T-helper 1 cell treated with Interleukin-12 subunit alpha and Interleukin-12 subunit beta and Interleukin-4 antibody, amounts not matched to agents 30 μg/mL and 1 μg/mL, for 36 hours (primary cell): ENCODE results near the gene GAB4.

Experiments used
- H3K27ac Mint-ChIP-seq: one replicate; pipeline ENCODE4 v1.8.0; 2021; ENCODE audit warnings: mild to moderate bottlenecking, mixed read lengths
- H3K27me3 Mint-ChIP-seq: one replicate; pipeline ENCODE4 v1.8.0; 2021; ENCODE audit warnings: low read depth, mixed read lengths
- H3K36me3 Mint-ChIP-seq: one replicate; pipeline ENCODE4 v1.8.0; 2021; ENCODE audit warnings: low read depth, mixed read lengths
- H3K4me1 Mint-ChIP-seq: one replicate; pipeline ENCODE4 v1.8.0; 2021; ENCODE audit warnings: low read depth, mixed read lengths
- H3K4me3 Mint-ChIP-seq: one replicate; pipeline ENCODE4 v1.8.0; 2021; ENCODE audit warnings: mild to moderate bottlenecking, moderate library complexity, mixed read lengths
- H3K9me3 Mint-ChIP-seq: one replicate; pipeline ENCODE4 v1.8.0; 2021; ENCODE audit warnings: mixed read lengths

GAB4 gene

DNA sequence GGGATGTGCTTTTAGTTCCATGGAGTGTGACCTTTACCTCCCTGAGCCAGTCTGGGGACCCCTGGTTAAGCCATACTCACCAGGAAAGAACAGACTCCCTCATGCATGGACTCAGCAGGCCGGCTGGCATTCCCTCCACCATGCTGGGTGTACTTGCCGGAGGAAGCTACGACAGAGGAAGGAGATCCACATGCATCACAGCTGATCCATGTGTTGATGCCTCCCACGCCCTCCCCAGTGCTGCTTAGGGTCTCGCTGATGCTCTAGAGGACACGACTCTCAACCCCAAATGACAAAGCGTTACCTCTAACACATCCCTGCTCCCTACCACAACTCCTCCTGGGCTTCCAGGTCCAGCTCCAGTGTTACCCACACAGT lies 39.8 kb downstream of the GAB4 start:
- Mint-ChIP-seq H3K27me3 (peaks cover 3% of the 10 kb centered on the region), H3K4me3 (no peak overlapping the region), H3K27ac (no peak overlapping the region), H3K9me3 (no peaks in the 10 kb centered on the region), H3K4me1 (peaks cover 5% of the 10 kb centered on the region), H3K36me3 (no peaks in the 10 kb centered on the region)

DNA sequence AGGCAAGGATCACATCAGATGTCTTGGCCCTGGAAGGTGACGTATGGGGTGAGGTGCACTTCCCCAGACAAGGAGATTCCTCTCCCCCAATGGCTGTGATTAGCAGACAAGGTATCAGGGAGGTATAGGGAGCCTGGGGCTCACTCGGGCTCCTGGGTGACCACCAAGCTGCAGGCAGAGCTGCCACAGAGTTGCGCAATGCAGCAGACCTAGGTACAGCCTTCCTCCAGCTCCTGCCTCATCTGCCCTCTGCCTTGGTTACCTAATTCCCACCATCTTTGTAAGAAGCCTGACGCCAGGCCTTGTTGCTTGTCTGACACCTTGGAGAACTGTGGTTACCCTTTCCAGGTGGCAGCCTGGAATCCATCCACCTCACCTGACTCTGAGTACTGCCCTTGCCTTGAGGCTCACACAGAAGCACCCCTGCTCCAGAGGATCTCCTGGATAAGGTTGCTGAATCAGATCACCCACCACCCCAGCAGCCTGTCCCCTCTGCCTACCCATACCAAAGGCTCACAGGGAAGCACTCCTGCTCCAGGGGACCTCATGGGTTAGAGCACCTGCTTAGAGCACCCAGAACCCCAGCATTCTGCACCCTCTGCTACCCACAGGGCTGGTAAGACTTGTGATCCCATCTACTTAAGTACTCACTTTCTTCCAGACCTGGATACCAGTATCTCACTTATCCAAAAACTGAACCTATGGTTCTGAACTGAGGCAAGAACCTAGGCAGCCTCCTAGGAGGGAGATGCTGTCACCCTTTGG lies 40.4 kb downstream of the GAB4 start:
- H3K27ac Mint-ChIP-seq: no peak overlapping the region
- H3K4me3 Mint-ChIP-seq: no peak overlapping the region

DNA sequence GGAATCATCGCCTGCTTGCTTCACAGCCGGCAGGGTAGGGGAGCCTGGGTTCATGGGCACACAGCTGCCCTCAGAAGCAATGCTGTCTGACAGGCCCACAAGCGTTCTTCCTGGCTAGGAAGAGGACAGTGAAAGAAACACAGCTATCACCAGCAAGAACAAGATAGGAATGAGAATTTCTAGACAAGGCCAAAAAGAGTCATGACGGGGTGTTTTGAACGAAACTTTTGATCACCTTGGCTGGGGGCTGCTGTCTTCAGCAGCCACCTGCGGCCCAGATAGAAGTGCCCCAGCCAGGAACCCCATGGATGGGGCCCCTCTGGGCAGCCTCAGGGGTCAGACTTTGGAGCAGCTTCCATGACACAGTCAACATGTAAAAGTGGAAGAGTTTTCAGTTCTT lies 41.8 kb downstream of the GAB4 start:
- Mint-ChIP-seq H3K27ac (no peak overlapping the region), H3K4me3 (no peak overlapping the region)

More for the DNA sequence above, 40.4 kb downstream of the GAB4 start:
- peaks cover 3% of the 10 kb centered on the region for H3K27me3 Mint-ChIP-seq
- H3K9me3 Mint-ChIP-seq: no peaks in the 10 kb centered on the region
- H3K4me1 Mint-ChIP-seq: peaks cover 5% of the 10 kb centered on the region
- no peaks in the 10 kb centered on the region for H3K36me3 Mint-ChIP-seq

DNA sequence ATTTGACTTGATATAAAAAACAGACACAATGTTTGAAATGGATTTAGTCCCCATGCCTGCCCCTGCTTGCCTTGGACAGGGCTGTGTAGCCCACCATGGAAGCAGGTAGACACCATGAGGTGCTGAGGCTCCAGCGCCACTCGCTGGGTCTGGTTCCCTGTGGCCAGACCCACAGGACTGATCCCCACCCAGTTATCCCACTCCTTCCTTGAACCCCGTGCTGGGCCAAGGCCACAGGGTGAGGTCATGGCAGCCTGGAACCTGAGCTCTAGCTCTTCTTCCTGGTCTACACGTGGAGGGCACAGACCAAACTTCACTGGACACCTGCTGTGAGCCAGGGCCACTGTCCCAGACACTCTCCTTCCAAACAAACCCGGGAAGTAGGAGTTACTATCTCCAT lies 42.5 kb downstream of the GAB4 start:
- Mint-ChIP-seq H3K9me3 (no peaks in the 10 kb centered on the region), H3K4me3 (no peak overlapping the region), H3K36me3 (no peaks in the 10 kb centered on the region), H3K4me1 (peaks cover 5% of the 10 kb centered on the region), H3K27me3 (no peaks in the 10 kb centered on the region), H3K27ac (no peak overlapping the region)

More for the DNA sequence above, 41.8 kb downstream of the GAB4 start:
- Mint-ChIP-seq H3K27me3 (no peaks in the 10 kb centered on the region), H3K4me1 (peaks cover 5% of the 10 kb centered on the region), H3K9me3 (no peaks in the 10 kb centered on the region), H3K36me3 (no peaks in the 10 kb centered on the region)

DNA sequence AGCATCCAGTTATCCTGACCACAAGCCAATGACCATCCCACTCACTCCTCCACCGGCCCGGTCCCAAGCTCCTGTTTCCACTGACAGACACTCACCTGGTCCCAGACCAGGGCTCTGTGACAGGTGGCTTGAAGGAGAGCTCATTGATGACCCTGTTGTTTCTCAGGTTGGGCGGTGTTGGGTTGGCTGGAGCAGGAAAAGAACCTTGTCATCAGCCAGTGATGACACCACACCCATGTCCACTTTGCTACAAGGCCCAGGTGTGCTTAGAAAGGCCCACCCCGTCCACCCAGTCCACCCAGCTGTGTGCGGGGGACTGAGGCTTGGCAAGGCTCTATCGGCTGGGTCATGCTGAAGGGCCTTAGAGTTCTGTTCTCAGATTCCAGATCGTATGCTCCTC lies 42.9 kb downstream of the GAB4 start:
- peaks cover 2% of the 10 kb centered on the region for H3K4me1 Mint-ChIP-seq
- no peaks in the 10 kb centered on the region for H3K9me3 Mint-ChIP-seq
- H3K36me3 Mint-ChIP-seq: no peaks in the 10 kb centered on the region
- H3K4me3 Mint-ChIP-seq: no peak overlapping the region
- H3K27ac Mint-ChIP-seq: no peak overlapping the region
- H3K27me3 Mint-ChIP-seq: no peaks in the 10 kb centered on the region

DNA sequence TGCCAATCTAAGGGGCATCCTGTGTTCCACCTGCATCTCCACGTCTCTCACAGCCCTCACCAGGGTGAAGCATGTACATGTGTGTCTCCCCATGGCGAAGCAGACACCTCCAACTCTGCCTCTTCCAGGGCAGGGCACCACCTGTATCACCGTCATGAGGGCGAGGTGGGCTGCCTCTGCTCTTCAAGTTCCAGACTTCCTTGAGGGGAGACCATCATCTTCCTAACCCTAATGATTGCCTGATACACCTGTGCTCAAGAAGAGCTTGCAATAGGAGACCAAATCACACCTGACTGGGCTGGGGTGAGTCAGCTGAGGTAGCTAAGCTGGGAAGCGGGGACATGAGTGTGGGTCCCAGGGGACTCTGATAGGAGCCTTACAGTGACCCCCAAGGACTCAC lies 43.7 kb downstream of the GAB4 start:
- H3K27me3 Mint-ChIP-seq: no peaks in the 10 kb centered on the region

DNA sequence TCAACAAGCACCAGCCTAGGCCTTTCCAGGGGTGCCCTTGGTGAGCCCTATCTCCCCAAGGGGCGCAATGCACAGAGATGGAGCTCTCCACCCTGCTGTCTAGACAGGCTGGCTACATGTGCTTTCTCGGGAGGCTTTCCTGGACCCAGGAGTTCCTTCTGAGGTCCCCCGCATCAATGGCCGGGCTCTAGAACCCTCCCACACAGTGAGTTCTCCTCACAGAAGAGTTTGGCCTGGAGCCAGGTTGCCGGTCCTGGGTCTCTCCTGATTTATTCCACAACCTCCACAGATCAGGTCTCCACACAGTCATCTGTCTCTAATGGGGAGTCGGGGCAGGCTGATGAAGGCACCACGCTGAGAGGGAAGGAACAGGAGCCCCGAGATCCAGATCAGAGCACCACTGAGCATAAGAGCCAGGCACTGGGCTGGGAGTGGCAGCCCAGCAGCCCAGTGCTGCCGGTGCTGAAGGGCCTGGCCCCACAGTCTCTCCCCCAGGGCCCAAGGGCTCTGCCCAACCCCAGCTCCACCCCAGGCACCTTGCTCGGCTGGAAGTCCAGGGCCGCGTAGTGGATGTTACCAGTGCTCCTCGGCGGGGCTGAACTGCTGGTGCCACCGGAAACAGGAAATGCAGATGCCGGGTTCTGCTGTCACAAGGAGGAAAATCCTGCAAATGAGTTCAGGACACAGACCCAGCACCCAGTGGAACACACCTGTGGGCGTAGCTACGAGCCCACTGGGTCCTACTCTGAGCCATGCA lies 44.7 kb downstream of the GAB4 start:
- no peak overlapping the region for H3K4me3 Mint-ChIP-seq
- no peak overlapping the region for H3K27ac Mint-ChIP-seq
- H3K36me3 Mint-ChIP-seq: no peaks in the 10 kb centered on the region
- no peaks in the 10 kb centered on the region for H3K9me3 Mint-ChIP-seq
- no peaks in the 10 kb centered on the region for H3K4me1 Mint-ChIP-seq
- no peaks in the 10 kb centered on the region for H3K27me3 Mint-ChIP-seq

More for the DNA sequence above, 43.7 kb downstream of the GAB4 start:
- Mint-ChIP-seq H3K4me3 (no peak overlapping the region), H3K4me1 (no peaks in the 10 kb centered on the region), H3K36me3 (no peaks in the 10 kb centered on the region), H3K27ac (no peak overlapping the region), H3K9me3 (no peaks in the 10 kb centered on the region)

DNA sequence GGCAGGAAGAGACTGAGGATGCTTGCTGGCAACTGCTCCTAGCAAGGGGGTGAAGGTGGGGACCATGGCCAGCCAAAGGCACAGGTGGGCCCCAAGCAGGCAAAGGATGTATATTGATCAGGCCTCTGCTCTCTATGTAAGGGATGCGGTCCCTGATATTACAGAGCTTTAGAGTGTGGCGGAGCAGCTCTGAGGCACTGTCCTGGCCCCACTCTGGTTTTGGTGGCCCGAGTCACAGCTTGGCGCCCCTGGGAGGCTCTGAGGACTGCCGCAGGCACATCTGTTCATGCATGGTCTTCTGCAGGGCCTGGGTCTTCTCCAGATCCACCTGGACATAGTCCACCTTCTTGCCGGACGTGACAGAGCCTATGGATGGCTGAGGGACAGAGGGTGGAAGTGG lies 45.5 kb downstream of the GAB4 start:
- no peaks in the 10 kb centered on the region for H3K9me3 Mint-ChIP-seq
- H3K36me3 Mint-ChIP-seq: no peaks in the 10 kb centered on the region
- no peak overlapping the region for H3K27ac Mint-ChIP-seq
- no peak overlapping the region for H3K4me3 Mint-ChIP-seq
- H3K4me1 Mint-ChIP-seq: no peaks in the 10 kb centered on the region
- H3K27me3 Mint-ChIP-seq: no peaks in the 10 kb centered on the region

DNA sequence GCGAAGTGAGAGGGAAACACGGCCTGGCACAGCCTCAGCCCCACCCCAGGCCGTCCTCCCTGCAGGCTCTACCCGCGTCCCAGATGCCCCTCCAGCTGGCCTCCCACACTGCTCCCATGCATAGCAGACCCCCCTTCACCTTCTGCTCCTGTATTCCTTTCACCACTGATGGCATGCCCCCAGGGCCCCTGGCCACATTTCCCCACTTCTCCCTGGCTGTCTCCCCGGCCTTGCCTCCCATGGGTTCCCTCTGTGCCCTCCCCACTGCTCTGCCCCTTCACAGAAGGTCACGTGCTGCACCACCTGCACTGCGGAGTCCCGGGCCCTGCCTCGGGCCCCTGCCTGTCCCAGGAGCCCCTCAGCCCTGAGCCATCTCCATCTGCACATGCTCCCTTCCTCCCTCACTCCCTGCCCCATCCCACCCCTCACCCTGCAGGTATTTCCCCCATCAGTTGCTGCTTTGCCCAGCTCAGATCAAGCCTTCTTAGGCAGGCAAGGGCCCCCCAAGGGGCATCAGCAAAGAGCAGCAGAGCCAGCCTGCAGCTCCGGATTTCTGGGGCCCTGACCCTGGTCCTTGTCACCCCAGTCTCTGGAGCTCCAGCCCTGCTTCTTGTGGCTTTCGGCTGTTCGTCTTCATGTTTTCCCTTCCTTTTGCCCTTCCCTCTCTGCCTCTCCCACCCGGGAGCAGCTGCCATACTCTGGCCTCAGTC lies 46.4 kb downstream of the GAB4 start:
- Mint-ChIP-seq H3K27me3 (no peaks in the 10 kb centered on the region), H3K9me3 (no peaks in the 10 kb centered on the region), H3K4me3 (no peak overlapping the region), H3K4me1 (no peaks in the 10 kb centered on the region), H3K36me3 (no peaks in the 10 kb centered on the region), H3K27ac (no peak overlapping the region)

DNA sequence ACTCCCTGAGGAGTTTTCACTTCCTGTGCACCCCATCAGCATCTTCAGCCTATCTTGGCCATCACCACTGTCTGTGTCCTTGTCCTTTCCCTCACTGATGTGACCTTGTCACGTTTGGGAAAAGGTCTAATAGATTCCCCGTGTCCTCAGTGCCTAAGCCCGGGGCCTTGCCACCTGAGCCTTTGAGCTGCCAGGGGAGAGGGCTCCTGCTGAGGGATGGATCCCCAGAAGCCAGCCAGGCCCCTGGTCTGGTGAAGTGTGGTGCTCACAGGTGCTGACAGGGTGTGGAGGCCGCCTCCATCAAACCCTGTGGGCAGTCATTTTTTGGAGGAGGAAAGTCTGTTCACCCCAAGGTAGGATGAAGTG lies 47.2 kb downstream of the GAB4 start:
- H3K4me1 Mint-ChIP-seq: peaks cover 2% of the 10 kb centered on the region
- H3K27ac Mint-ChIP-seq: no peak overlapping the region
- no peaks in the 10 kb centered on the region for H3K9me3 Mint-ChIP-seq
- no peak overlapping the region for H3K4me3 Mint-ChIP-seq
- H3K36me3 Mint-ChIP-seq: no peaks in the 10 kb centered on the region
- H3K27me3 Mint-ChIP-seq: no peaks in the 10 kb centered on the region

DNA sequence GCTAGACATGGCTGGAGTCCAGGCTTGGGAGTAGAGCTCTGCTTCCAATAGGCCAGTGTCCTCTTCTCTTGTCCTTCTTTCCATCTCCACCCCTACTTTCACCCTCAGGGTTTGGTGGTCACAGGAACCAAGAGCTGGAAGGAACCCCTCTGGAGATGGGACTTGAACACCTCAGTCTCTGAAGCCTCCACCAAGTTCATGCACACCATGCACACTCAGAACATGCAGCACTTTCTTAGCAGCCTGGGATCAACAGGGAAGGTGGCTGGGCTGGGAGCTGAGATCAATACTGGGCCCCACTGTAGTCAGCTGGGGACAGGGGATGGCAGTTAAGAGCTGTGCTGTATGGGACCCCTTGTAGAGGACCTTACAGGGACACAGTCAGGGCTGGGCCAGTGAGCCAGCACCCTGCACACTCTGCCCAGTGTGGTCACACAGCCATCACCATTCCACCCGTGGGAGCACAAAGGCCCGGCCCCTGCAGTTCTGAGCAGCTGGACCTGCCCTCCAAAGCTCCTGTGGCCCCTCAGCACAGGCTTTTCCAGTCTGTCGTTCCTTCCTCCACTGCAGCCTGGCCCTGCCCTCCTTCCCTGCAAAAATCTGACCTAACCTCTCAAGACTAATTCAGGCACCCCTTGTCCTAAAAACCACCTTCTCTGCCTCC lies 47.7 kb downstream of the GAB4 start:
- peaks cover 4% of the 10 kb centered on the region for H3K4me1 Mint-ChIP-seq
- H3K27ac Mint-ChIP-seq: no peak overlapping the region
- H3K9me3 Mint-ChIP-seq: no peaks in the 10 kb centered on the region
- no peaks in the 10 kb centered on the region for H3K36me3 Mint-ChIP-seq
- no peak overlapping the region for H3K4me3 Mint-ChIP-seq
- no peaks in the 10 kb centered on the region for H3K27me3 Mint-ChIP-seq

DNA sequence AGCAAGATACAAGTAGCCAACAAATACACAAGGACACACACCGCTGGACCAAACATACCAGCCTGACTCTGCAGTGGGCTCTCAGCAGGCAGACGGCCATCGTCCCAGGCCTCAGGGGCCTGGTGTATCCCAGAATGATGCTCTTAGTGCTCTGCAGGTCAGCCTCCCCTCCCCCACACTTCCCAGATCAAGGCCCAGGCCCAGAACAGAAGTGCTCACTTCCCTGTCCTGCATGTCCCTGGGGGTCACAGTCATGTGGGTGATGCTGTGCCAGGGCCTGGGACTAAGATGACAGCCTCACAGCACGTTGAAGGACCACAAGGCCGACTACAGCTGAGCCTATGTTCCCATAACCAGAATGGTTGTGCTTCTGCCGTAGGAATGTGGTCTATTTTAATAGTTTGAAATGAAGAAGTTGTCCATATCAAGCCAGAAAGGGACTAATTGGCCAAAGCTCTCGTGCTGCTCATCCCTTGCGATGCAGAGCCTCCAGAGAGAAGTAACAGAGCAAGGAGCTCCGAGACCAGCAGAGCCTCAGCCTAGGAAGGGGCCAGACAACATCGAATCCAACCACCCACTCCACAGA lies 48.6 kb downstream of the GAB4 start:
- Mint-ChIP-seq H3K4me3 (no peak overlapping the region), H3K27ac (no peak overlapping the region), H3K27me3 (no peaks in the 10 kb centered on the region), H3K36me3 (no peaks in the 10 kb centered on the region), H3K4me1 (peaks cover 4% of the 10 kb centered on the region), H3K9me3 (no peaks in the 10 kb centered on the region)

DNA sequence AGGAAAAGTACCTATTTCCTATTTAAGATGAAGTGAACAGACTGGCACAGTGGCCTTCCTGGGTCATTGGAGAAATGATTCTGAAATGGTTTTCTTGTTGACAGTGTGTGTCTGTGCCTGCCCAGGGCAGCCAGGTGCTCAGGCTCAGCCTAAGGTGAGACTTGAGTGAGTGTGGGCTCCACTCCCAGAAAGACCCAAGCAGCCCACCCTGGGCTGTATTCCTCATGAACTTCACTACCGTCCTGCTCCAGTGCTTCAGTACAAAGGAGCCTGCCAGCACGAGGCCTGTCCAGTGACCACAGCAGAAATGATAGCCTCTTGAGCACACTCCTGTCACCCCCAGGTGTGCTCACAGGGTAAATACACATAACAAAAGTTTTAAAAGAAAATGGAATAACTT lies 49.5 kb downstream of the GAB4 start:
- Mint-ChIP-seq H3K9me3 (no peaks in the 10 kb centered on the region), H3K27me3 (no peaks in the 10 kb centered on the region), H3K4me3 (no peak overlapping the region), H3K27ac (no peak overlapping the region), H3K36me3 (no peaks in the 10 kb centered on the region), H3K4me1 (peaks cover 6% of the 10 kb centered on the region)

DNA sequence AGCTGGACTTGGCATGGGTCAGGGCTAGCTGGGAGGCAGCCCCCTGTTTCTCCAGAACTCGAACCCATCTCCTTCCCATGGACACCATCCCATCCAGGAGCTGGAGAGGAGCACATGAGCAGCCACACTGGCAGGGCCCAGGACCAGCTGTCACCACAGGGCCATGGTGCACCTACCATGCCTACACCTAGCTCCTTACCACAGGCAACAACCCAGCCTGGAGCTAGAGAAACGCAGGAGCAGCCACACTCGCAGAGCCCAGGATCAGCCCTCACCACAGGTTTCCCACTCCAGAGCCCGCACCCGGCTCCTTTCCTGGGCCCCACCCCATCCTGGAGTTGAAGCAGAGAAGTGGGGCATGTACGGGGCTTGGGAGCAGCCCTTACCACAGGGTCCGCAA lies 50.2 kb downstream of the GAB4 start:
- Mint-ChIP-seq H3K36me3 (no peaks in the 10 kb centered on the region), H3K4me3 (no peak overlapping the region), H3K9me3 (no peaks in the 10 kb centered on the region), H3K4me1 (peaks cover 6% of the 10 kb centered on the region), H3K27ac (no peak overlapping the region), H3K27me3 (no peaks in the 10 kb centered on the region)
